HG03103 (cell line): Measurements from ENCODE around the gene VPS26A.

Source experiments
- ATAC-seq: cut with Tn5 transposase; IDR thresholded peaks from one replicate; pipeline ENCODE4 v1.9.1; 2021; ENCODE audit warnings: low read depth; ENCODE audit not compliant: unreplicated experiment

The VPS26A gene

GRCh38 chr10:69123747-69124562, at the start of gene VPS26A:
Gene VPS26A (plus strand): TSS chr10:69124178. CDS start chr10:69124278, 100 bp downstream.
- peak; percentile 83 for ATAC-seq

GRCh38 chr10:69074532-69074931, 49.4 kb upstream of the VPS26A start:
- ATAC-seq: no peak

GRCh38 chr10:69075431-69075830, 48.5 kb upstream of the VPS26A start:
- ATAC-seq: no peak

DNA sequence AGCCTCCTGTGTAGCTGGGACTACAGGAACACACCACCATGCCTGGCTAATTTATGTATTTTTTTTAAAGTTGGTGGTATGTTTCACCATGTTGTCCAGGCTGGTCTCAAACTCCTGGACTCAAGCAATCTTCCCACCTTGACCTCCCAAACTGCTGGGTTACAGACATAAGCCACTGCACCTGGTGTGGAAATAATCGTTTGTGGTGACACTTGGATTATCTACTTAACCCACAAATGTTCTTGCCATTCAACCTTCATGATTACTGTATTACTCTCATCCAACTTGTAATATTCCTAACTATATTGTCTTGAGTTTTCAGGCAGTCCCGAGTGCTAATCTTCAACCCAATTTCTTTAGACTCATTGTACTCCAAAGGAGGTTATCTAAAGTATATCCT, 45.7 kb upstream of the VPS26A start:
- no peak for ATAC-seq

GRCh38 chr10:69080226-69080625, 43.8 kb upstream of the VPS26A start:
- ATAC-seq: no peak

DNA sequence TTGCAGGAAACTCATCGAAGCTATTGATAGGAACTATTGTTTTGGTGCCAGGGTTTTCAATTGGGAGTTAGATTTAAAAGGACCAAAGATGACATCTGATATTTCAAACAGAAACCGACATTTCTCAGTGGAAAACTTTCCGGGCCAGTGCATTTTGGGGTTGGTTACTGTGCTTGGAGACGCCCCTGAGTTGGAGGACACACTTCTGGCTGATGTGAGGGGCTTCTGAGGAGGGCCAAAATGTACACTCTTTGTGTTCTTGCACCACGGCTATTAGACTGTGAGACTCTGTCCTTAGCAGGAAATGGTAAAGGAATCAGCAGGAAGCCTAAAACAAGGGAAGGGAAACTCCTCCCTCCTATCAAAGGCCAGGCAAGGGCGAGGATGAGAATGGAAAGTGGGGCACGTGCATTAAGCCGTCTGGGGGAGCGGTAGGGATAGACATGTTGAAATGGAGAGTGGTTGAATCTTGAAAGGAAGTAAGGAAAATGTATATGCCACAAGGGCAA, 37.9 kb upstream of the VPS26A start:
- ATAC-seq: no peak

GRCh38 chr10:69087590-69088470, 36.1 kb upstream of the VPS26A start, which contains the start of gene SRGN:
Gene SRGN (plus strand): TSS chr10:69088103. CDS start chr10:69088158, 55 bp downstream.
- ATAC-seq: peak; percentile 50

GRCh38 chr10:69088471-69088769, 35.6 kb upstream of the VPS26A start:
- ATAC-seq: no peak

DNA sequence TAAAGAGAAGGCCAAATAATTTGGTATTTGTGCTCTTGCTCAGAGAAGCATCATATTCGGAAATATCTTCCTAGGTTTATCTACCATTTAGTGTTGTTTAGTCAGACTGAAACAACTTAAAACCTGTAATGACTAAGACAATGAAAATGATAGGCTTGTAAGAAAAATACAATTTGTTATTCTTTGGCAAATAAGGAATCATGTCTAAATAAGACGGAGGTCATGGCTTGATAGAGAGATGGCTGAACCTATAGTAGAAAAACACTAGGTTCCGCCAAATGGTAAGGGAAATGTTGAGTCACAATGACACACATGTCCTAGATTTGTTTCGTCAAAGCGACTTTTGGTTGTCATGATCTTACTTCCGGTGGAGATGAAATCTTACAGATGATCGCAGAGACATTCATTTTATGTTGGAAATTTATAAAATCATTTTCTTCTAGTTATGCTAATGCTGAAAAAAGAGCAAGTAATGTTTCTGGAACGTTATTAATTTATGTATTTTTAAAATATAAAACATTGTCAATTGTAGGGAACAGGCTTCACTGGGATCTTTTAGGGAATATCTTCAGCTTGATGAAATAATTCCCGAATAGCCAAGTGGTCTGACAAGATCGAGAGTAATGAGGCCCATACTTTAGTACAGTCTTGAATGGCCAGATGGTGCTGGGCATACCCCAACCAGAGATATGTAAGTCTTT, 35.0 kb upstream of the VPS26A start:
- no peak for ATAC-seq

GRCh38 chr10:69089638-69090599, 34.1 kb upstream of the VPS26A start:
- no peak for ATAC-seq

DNA sequence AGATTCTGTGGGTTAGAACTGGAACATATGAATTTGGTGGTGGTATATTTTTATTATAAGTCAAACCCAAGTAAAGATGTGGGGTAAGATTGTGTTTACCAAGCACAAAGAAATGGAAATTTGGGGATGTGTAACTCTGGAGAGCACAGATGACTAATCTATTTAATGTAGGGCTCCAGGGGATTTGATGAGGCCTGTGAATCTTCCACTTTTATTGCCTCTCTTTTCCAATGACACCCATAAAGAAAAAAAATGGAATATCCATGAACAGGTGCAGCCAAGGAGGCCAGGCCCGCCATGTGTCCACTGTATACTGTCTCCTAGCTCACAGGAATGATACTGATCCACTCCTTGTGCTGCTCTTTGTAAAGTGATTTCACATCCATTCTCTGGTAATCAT, 33.3 kb upstream of the VPS26A start:
- ATAC-seq: no peak

GRCh38 chr10:69091143-69091651, 32.8 kb upstream of the VPS26A start:
- no peak for ATAC-seq

GRCh38 chr10:69092959-69093850, 30.8 kb upstream of the VPS26A start:
- ATAC-seq: no peak

DNA sequence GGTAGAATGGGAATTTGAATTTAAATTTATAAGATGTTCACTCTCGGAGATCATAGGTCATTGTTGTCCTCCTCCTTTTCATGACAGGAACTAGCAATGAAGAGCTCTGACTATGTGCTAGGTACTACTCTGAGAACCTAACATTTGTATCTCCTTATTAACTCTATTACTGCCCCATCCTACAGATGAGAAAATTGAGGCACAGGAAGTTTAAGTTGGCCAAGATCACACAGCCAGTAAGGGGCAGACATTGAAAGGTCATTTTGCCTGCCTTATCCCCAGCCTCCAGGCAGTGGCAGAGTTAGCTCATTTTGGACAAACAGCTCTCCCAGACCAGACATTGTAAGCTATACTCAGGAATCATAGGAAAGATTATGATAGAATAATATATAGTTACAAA, 30.0 kb upstream of the VPS26A start:
- no peak for ATAC-seq

GRCh38 chr10:69096045-69096444, 27.9 kb upstream of the VPS26A start:
- ATAC-seq: no peak

GRCh38 chr10:69097729-69098128, 26.2 kb upstream of the VPS26A start:
- no peak for ATAC-seq

- ATAC-seq: no peak
Measured at GRCh38 chr10:69100136-69100872, 23.7 kb upstream of the VPS26A start.
